ENCODE results near the gene SLC2A5.

SLC2A5 gene

GRCh38 chr1:9059891-9060744, 9.3 kb downstream of the SLC2A5 start:
- Mint-ChIP-seq H3K9me3 (no peaks in the 10 kb centered on the region), H3K4me3 (no peak overlapping the region), H3K27ac (no peak overlapping the region)

GRCh38 chr1:9058465-9058864, 11.0 kb downstream of the SLC2A5 start:
- Mint-ChIP-seq H3K4me3 (no peak overlapping the region), H3K4me1 (ENCODE audit: low read depth) (no peaks in the 10 kb centered on the region), H3K27ac (no peak overlapping the region), H3K9me3 (no peaks in the 10 kb centered on the region), H3K36me3 (ENCODE audit: low read depth) (no peaks in the 10 kb centered on the region), H3K27me3 (ENCODE audit: low read depth) (peaks cover 6% of the 10 kb centered on the region)

More at GRCh38 chr1:9059891-9060744, 9.3 kb downstream of the SLC2A5 start:
- peaks cover 7% of the 10 kb centered on the region for H3K27me3 Mint-ChIP-seq (ENCODE audit: low read depth)
- no peaks in the 10 kb centered on the region for H3K4me1 Mint-ChIP-seq (ENCODE audit: low read depth)
- H3K36me3 Mint-ChIP-seq (ENCODE audit: low read depth), result no peaks in the 10 kb centered on the region

GRCh38 chr1:9057851-9058250, 11.6 kb downstream of the SLC2A5 start:
- Mint-ChIP-seq H3K27ac (no peak overlapping the region), H3K36me3 (ENCODE audit: low read depth) (no peaks in the 10 kb centered on the region), H3K4me1 (ENCODE audit: low read depth) (no peaks in the 10 kb centered on the region), H3K9me3 (no peaks in the 10 kb centered on the region), H3K4me3 (no peak overlapping the region), H3K27me3 (ENCODE audit: low read depth) (peaks cover 6% of the 10 kb centered on the region)

DNA sequence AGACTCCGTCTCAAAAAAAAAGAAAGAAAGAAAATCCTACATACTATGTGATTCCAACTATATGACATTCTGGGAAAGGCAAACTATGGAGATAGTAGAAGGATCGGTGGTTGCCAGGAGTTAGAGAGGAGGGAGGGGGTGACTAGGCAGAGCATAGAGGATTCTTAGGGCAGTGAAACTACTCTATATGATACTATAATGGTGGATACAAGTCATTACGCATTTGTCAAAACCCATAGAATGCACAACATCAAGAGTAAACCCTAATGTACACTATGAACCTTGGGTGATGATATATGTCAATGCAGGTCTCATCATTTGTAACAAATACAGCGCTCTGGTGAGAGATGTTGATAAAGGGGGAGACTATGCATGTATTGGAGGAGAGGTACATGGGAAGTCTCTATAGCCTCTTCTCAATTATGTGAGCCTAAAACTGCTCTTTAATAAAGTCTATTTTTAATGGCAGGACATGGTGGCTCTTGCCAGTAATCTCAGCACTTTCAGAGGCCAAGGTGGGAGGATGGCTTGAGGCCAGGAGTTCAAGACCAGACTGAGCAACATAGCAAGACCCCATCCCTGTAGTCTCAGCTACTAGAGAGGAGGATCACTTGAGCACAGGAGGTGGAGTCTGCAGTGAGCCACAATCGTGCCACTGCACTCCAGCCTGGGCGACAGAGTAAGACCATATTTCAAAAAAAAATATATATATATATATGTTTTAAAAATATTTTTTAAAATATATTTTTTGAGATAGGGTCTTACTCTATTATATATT, 17.0 kb downstream of the SLC2A5 start:
- Mint-ChIP-seq H3K36me3 (ENCODE audit: low read depth) (no peaks in the 10 kb centered on the region), H3K4me3 (no peak overlapping the region), H3K27ac (no peak overlapping the region), H3K9me3 (no peaks in the 10 kb centered on the region), H3K27me3 (ENCODE audit: low read depth) (peaks cover 19% of the 10 kb centered on the region), H3K4me1 (ENCODE audit: low read depth) (no peaks in the 10 kb centered on the region)

GRCh38 chr1:9051379-9051778, 18.1 kb downstream of the SLC2A5 start:
- Mint-ChIP-seq H3K4me1 (ENCODE audit: low read depth) (no peaks in the 10 kb centered on the region), H3K4me3 (no peak overlapping the region), H3K9me3 (no peaks in the 10 kb centered on the region)

GRCh38 chr1:9050803-9051202, 18.6 kb downstream of the SLC2A5 start:
- H3K27ac Mint-ChIP-seq, result no peak overlapping the region
- peaks cover 24% of the 10 kb centered on the region for H3K27me3 Mint-ChIP-seq (ENCODE audit: low read depth)
- H3K36me3 Mint-ChIP-seq (ENCODE audit: low read depth), result no peaks in the 10 kb centered on the region
- H3K4me1 Mint-ChIP-seq (ENCODE audit: low read depth), result no peaks in the 10 kb centered on the region
- no peaks in the 10 kb centered on the region for H3K9me3 Mint-ChIP-seq
- H3K4me3 Mint-ChIP-seq, result no peak overlapping the region

More at GRCh38 chr1:9051379-9051778, 18.1 kb downstream of the SLC2A5 start:
- Mint-ChIP-seq H3K27me3 (ENCODE audit: low read depth) (peaks cover 24% of the 10 kb centered on the region), H3K36me3 (ENCODE audit: low read depth) (no peaks in the 10 kb centered on the region), H3K27ac (no peak overlapping the region)

DNA sequence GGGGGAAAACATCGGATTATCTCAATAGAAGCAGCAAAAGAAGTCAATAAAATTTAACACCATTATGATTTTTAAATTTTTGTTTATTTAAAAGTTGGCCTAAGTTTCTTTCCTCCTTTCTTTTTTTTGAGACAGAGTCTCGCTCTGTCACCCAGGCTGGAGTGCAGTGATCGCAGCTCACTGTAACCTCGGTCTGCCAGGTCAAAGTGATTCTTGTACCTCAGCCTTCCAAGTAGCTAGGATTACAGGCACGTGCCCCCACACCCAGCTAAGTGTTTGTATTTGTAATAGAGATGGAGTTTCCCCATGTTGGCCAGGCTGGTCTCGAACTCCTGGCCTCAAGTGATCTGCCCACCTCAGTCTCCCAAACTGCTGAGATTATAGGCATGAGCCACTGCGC, 20.9 kb downstream of the SLC2A5 start:
- H3K36me3 Mint-ChIP-seq (ENCODE audit: low read depth), result no peaks in the 10 kb centered on the region
- no peak overlapping the region for H3K27ac Mint-ChIP-seq
- H3K9me3 Mint-ChIP-seq, result no peaks in the 10 kb centered on the region
- H3K27me3 Mint-ChIP-seq (ENCODE audit: low read depth), result peaks cover 32% of the 10 kb centered on the region
- no peaks in the 10 kb centered on the region for H3K4me1 Mint-ChIP-seq (ENCODE audit: low read depth)
- H3K4me3 Mint-ChIP-seq, result no peak overlapping the region

GRCh38 chr1:9047019-9047418, 22.4 kb downstream of the SLC2A5 start:
- H3K4me1 Mint-ChIP-seq (ENCODE audit: low read depth), result no peaks in the 10 kb centered on the region
- H3K36me3 Mint-ChIP-seq (ENCODE audit: low read depth), result no peaks in the 10 kb centered on the region
- peaks cover 27% of the 10 kb centered on the region for H3K27me3 Mint-ChIP-seq (ENCODE audit: low read depth)
- H3K27ac Mint-ChIP-seq, result no peak overlapping the region
- no peaks in the 10 kb centered on the region for H3K9me3 Mint-ChIP-seq
- H3K4me3 Mint-ChIP-seq, result no peak overlapping the region

DNA sequence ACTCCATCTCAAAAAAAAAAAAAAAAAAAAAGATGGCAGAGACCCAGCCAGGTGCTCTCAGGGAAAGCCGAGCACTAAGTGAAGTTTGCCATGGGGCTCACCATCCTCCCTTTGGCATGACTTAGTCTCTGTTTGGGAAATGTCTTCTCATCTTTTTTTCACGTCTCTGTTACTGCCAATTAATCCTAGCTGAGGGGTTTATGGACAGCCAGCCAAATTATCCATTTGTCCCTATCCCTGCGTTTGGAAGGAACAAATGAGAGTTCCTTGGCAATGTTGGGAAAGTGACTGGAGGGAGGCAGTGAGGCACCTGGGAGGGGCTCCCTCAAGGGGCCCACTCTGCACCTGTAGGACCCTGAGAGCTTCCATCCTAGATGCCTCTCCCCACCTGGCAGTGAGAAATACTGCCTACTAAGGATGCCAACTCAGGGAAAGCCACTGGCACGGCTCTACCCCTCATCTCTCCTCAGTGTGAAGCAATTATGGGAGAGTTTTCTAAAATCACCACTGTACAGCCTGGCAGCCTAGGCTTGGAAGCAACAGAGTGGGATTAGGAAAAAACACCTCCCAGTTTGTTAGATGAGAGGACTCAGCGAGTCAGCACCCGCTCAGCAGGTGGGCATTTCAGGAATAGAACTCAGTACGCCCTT, 23.4 kb downstream of the SLC2A5 start:
- no peak overlapping the region for H3K27ac Mint-ChIP-seq
- no peak overlapping the region for H3K4me3 Mint-ChIP-seq
- no peaks in the 10 kb centered on the region for H3K9me3 Mint-ChIP-seq
- peaks cover 23% of the 10 kb centered on the region for H3K27me3 Mint-ChIP-seq (ENCODE audit: low read depth)
- no peaks in the 10 kb centered on the region for H3K4me1 Mint-ChIP-seq (ENCODE audit: low read depth)
- no peaks in the 10 kb centered on the region for H3K36me3 Mint-ChIP-seq (ENCODE audit: low read depth)

GRCh38 chr1:9044236-9044635, 25.2 kb downstream of the SLC2A5 start:
- H3K4me3 Mint-ChIP-seq, result no peak overlapping the region
- H3K36me3 Mint-ChIP-seq (ENCODE audit: low read depth), result no peaks in the 10 kb centered on the region
- no peaks in the 10 kb centered on the region for H3K9me3 Mint-ChIP-seq
- no peaks in the 10 kb centered on the region for H3K4me1 Mint-ChIP-seq (ENCODE audit: low read depth)
- peaks cover 13% of the 10 kb centered on the region for H3K27me3 Mint-ChIP-seq (ENCODE audit: low read depth)
- H3K27ac Mint-ChIP-seq, result no peak overlapping the region

DNA sequence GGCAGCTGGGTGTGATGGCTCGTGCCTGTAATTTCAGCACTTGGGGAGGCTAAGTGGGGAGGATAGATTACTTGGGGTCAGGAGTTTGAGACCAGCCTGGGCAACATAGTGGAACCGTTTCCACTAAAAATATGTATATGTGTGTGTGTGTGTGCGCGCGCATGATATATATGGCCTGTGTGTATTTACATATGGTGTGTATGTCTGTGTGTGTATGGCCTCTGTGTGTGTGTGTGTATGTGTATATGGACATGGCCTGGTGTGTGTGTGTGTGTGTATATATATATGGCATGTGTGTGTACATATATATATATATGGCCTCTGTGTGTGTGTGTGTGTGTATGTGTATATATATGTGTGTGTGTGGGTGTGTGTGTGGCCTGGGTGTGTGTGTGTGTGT, 27.2 kb downstream of the SLC2A5 start:
- Mint-ChIP-seq H3K9me3 (no peaks in the 10 kb centered on the region), H3K27ac (no peak overlapping the region), H3K27me3 (ENCODE audit: low read depth) (peaks cover 13% of the 10 kb centered on the region), H3K4me1 (ENCODE audit: low read depth) (no peaks in the 10 kb centered on the region), H3K36me3 (ENCODE audit: low read depth) (no peaks in the 10 kb centered on the region), H3K4me3 (no peak overlapping the region)

DNA sequence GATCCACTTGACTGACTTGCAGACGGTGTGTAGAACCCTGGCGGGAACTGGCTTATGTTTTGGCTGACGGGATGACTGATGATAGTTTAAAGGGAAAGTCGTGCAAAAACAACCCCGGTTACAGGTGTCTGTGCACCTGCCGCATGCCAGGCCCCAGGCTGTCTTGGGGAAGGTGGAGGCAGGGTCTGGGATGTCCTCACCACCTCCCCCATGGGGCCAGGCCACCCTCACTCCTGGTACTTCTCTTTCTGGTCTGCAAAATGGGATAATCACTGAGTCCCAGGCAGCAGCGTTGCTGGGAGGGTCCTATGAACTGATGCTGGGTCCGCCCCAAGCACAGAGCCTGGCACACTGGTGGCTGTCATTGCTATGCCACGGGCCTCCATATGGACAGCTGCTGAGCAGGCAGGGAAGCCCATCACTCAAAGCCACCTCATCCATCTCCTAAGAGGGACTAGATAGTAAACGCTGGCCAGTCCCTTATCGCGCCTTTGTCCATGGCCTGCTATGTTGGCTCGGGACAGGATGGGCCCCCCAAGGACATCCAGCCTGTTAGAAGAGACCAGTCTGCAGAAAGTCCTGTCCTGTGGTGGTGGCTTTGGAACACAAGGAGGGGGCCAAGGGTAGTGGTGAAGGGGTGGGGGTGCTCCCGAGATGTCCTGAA, 28.2 kb downstream of the SLC2A5 start:
- Mint-ChIP-seq H3K36me3 (ENCODE audit: low read depth) (no peaks in the 10 kb centered on the region), H3K27me3 (ENCODE audit: low read depth) (peaks cover 8% of the 10 kb centered on the region), H3K4me3 (no peak overlapping the region), H3K4me1 (ENCODE audit: low read depth) (no peaks in the 10 kb centered on the region), H3K27ac (no peak overlapping the region), H3K9me3 (no peaks in the 10 kb centered on the region)

DNA sequence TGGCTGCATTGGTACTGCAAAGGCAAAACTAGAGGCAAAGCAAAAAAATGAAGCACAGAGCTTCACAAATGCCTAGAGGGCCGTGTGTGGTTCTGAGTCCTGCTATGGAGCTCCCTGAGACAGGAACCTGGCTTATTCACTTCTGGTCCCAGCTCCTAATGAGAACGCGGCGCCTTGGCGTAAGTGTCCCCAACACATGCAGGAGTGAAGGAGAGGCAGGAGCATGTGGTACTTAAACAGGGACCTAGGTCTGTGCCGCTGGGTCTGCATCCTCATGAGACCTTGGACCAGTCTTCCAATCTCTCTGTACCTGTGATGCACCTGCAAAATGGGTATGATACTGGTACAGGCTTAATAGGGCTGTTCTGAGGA, 28.8 kb downstream of the SLC2A5 start:
- no peaks in the 10 kb centered on the region for H3K4me1 Mint-ChIP-seq (ENCODE audit: low read depth)
- no peak overlapping the region for H3K4me3 Mint-ChIP-seq
- H3K27me3 Mint-ChIP-seq (ENCODE audit: low read depth), result peaks cover 8% of the 10 kb centered on the region
- H3K36me3 Mint-ChIP-seq (ENCODE audit: low read depth), result no peaks in the 10 kb centered on the region
- peaks cover 5% of the 10 kb centered on the region for H3K9me3 Mint-ChIP-seq
- H3K27ac Mint-ChIP-seq, result no peak overlapping the region
